Mucosa of stomach (tissue), 1 donor: Measurements from ENCODE around the gene RPS2.
A peak's percentile ranks its signal among the peaks of the same experiment; 100 is the strongest.

Source experiments
- H3K27me3 ChIP-seq: one replicate; pipeline ENCODE4 v1.7.0; 2013; ENCODE audit warnings: mild to moderate bottlenecking, low read length; ENCODE audit not compliant: control insufficient read depth, insufficient read depth
- H3K36me3 ChIP-seq: one replicate; pipeline ENCODE4 v1.7.0; 2013; ENCODE audit warnings: low read length; ENCODE audit not compliant: control insufficient read depth, insufficient read depth
- H3K4me1 ChIP-seq: one replicate; pipeline ENCODE4 v1.7.0; 2013; ENCODE audit warnings: mild to moderate bottlenecking, low read length; ENCODE audit not compliant: control insufficient read depth, insufficient read depth
- H3K4me3 ChIP-seq: one replicate; pipeline ENCODE4 v1.7.0; 2013; ENCODE audit warnings: low read length
- H3K9ac ChIP-seq: one replicate; pipeline ENCODE4 v1.7.0; 2013; ENCODE audit warnings: mild to moderate bottlenecking, low read length, moderate library complexity
- H3K9me3 ChIP-seq: one replicate; pipeline ENCODE4 v1.7.0; 2013; ENCODE audit warnings: mild to moderate bottlenecking, low read length, moderate library complexity; ENCODE audit not compliant: control insufficient read depth
- donor health status: Pancreatic carcinoma.

RPS2 gene

DNA sequence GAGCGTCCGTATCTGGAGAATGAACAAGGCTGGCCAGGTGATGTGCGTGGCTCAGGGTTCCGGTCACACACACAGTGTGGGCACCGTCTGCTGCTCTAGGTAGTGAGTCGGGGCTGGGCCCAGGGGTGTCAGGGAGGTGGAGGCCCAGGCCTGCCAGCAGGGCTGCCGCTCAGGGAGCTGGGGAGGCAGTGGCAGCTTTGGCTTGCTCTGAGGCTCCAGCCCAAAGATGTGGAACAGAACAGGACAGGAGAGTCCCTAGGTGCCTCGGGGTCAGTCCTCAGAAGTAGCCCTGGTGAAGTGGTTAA, 11.5 kb upstream of the RPS2 start:
- peaks cover 16% of the 10 kb centered on the region for H3K27me3 ChIP-seq
- peaks cover 14% of the 10 kb centered on the region for H3K36me3 ChIP-seq
- peaks cover 38% of the 10 kb centered on the region for H3K4me1 ChIP-seq

GRCh38 chr16:1975432-1976215, 11.0 kb upstream of the RPS2 start:
- H3K27me3 ChIP-seq, result peaks cover 10% of the 10 kb centered on the region
- no peaks in the 10 kb centered on the region for H3K9me3 ChIP-seq
- H3K9ac ChIP-seq, result no peak overlapping the region
- peaks cover 36% of the 10 kb centered on the region for H3K4me1 ChIP-seq
- H3K4me3 ChIP-seq, result no peak overlapping the region
- H3K36me3 ChIP-seq, result peaks cover 14% of the 10 kb centered on the region

More for the DNA sequence above, 11.5 kb upstream of the RPS2 start:
- H3K4me3 ChIP-seq, result no peak overlapping the region
- no peak overlapping the region for H3K9ac ChIP-seq
- no peaks in the 10 kb centered on the region for H3K9me3 ChIP-seq

GRCh38 chr16:1974157-1975070, 9.8 kb upstream of the RPS2 start:
- peaks cover 3% of the 10 kb centered on the region for H3K27me3 ChIP-seq

GRCh38 chr16:1973461-1974156, 9.0 kb upstream of the RPS2 start:
- no peak overlapping the region for H3K9ac ChIP-seq
- H3K4me3 ChIP-seq, result no peak overlapping the region
- no peaks in the 10 kb centered on the region for H3K27me3 ChIP-seq
- H3K4me1 ChIP-seq, result peaks cover 21% of the 10 kb centered on the region
- H3K9me3 ChIP-seq, result no peaks in the 10 kb centered on the region
- H3K36me3 ChIP-seq, result peaks cover 14% of the 10 kb centered on the region

More at GRCh38 chr16:1974157-1975070, 9.8 kb upstream of the RPS2 start:
- H3K9ac ChIP-seq, result no peak overlapping the region
- peaks cover 24% of the 10 kb centered on the region for H3K4me1 ChIP-seq
- peaks cover 14% of the 10 kb centered on the region for H3K36me3 ChIP-seq
- H3K9me3 ChIP-seq, result no peaks in the 10 kb centered on the region
- H3K4me3 ChIP-seq, result no peak overlapping the region

- Histone ChIP-seq H3K36me3 (peaks cover 14% of the 10 kb centered on the region), H3K4me3 (peak overlapping the region; percentile 23), H3K9me3 (no peaks in the 10 kb centered on the region), H3K4me1 (peaks cover 13% of the 10 kb centered on the region), H3K27me3 (no peaks in the 10 kb centered on the region), H3K9ac (peak overlapping the region; percentile 79)
Measured at GRCh38 chr16:1972490-1972877, 7.9 kb upstream of the RPS2 start.

DNA sequence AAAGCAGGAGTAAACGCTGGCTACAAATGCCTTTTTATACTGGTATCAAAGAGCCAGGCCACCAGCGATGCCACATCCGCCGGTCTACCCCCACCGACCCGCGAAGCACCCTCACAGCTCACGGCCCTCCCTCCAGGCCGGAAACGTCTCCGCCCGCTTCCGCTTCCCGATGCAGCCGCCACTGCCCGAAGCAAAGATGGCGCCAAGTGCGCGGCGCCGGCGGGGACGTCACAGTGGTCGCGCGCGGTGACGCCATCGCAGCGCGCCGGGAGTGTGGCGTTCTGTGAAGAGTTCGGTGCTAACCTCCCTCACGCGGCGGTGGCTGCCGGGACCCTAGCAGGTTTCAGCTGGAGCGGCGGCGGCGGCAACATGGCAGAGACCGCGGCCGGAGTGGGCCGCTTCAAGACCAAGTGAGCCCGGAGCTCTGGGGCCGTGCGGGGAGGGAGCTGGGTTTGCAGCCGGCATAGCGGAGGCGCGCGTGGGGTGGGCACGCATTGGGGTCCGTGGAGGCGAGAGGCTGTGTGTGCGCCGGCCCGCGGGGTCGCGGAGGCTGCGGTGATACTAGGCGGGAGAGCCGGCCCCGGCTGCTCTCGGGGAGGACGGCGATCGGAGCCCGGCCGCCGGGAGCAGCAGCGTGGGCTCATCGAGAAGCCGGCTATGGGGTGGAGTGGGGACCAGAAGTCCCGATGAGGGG, 7.3 kb upstream of the RPS2 start, which contains the start of gene TBL3:
Gene TBL3 (plus strand): TSS at position 258 of the 694 bp plus-strand sequence. CDS start 112 bp downstream, at position 370.
- peak within 1 kb of the TSS; percentile 23 for H3K4me3 ChIP-seq
- no peaks in the 10 kb centered on the region for H3K27me3 ChIP-seq
- peaks cover 11% of the 10 kb centered on the region for H3K36me3 ChIP-seq
- H3K4me1 ChIP-seq, result peaks cover 13% of the 10 kb centered on the region
- no peaks in the 10 kb centered on the region for H3K9me3 ChIP-seq
- H3K9ac ChIP-seq, result peak within 1 kb of the TSS; percentile 79

GRCh38 chr16:1968146-1968953, 3.7 kb upstream of the RPS2 start:
- Histone ChIP-seq H3K9me3 (no peaks in the 10 kb centered on the region), H3K4me3 (no peak overlapping the region), H3K9ac (no peak overlapping the region), H3K27me3 (no peaks in the 10 kb centered on the region), H3K4me1 (peaks cover 18% of the 10 kb centered on the region), H3K36me3 (no peaks in the 10 kb centered on the region)

DNA sequence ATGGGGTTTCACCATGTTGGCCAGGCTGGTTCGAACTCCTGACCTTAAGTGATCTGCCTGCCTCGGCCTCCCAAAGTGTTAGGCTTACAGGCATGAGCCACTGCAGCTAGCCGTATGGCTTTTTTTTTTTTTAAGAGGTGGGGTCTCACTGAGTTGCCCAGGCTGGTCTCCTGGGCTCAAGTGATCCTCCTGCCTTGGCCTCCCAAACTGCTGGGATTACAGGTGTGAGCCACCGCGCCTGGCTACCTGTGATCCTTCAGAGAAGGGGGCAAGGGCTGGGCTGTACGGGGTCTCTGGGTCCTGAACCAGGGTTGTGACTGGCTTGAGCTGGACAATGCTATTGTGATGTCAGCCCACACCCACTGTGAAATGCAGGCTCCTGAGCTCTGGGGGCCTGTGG, 1.8 kb upstream of the RPS2 start, which contains the start of gene RNF151:
Gene RNF151 (plus strand): TSS at position 397 of the 400 bp plus-strand sequence. CDS start 26 bp downstream, outside the sequence.
- Histone ChIP-seq H3K9ac (peak within 1 kb of the TSS; percentile 92), H3K4me3 (peak within 1 kb of the TSS; percentile 53), H3K36me3 (peaks cover 13% of the 10 kb centered on the region), H3K27me3 (no peaks in the 10 kb centered on the region), H3K4me1 (peaks cover 8% of the 10 kb centered on the region), H3K9me3 (no peaks in the 10 kb centered on the region)

- H3K9ac ChIP-seq, result peak overlapping the region; percentile 92
- no peaks in the 10 kb centered on the region for H3K9me3 ChIP-seq
- H3K27me3 ChIP-seq, result no peaks in the 10 kb centered on the region
- H3K36me3 ChIP-seq, result peaks cover 13% of the 10 kb centered on the region
- peaks cover 8% of the 10 kb centered on the region for H3K4me1 ChIP-seq
- H3K4me3 ChIP-seq, result peak overlapping the region; percentile 53
Measured at GRCh38 chr16:1965396-1966001, 873 bp upstream of the RPS2 start.

DNA sequence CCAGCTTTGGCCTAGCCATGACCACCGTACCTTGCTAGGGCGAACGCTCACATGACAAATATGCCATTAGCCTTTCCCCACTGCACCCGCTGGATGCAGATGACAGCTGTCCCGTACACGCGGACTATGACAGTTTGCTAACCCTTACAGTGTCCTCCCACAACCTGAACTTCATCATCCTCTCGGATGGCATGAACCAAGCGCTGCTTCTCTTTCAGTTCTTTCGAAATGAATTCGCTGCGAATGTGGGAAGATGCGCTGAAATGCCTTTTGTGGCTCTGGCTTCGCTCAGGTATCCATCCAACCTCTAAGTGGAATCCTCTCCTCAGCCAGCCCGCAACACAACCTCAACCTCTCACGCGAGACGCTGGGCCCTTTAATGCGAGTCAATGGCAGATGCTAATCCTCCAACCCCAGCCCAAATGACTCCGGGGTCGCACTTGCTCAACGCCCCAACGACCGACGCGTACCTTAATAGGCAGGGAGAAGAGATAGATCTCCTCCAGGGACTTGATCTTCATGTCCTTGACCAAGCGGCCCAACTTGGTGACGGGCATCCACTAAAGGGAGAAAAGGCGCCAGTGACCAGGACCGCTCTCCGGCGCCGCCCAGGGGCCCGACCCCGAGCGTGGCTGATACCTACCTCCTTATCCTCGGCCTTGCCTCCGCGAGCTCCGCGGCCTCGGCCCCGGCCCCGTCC, 670 bp downstream of the RPS2 start:
- Histone ChIP-seq H3K9me3 (no peaks in the 10 kb centered on the region), H3K4me1 (peaks cover 17% of the 10 kb centered on the region), H3K36me3 (peaks cover 13% of the 10 kb centered on the region), H3K9ac (peak overlapping the region; percentile 92), H3K27me3 (no peaks in the 10 kb centered on the region), H3K4me3 (peak overlapping the region; percentile 53)
